Endodermal cell (in vitro differentiated cells): ENCODE results near the gene RAP1GAP2. TPM values are rescaled to one million over a fixed set of nuclear protein-coding genes. Genes with fewer than 3 reads are reported as not detected.

Experiments used
- DNase-seq: peaks from one replicate; pipeline ENCODE4 v3.0.0-alpha.2; 2017
- H3K27ac ChIP-seq: 2 replicates; pipeline ENCODE4 v1.5.1; 2013; ENCODE audit warnings: mild to moderate bottlenecking, low read depth, low read length, moderate library complexity
- H3K27me3 ChIP-seq: 2 replicates; pipeline ENCODE4 v1.6.1; 2013; ENCODE audit warnings: mild to moderate bottlenecking, low read length, moderate library complexity; ENCODE audit not compliant: insufficient read depth, control insufficient read depth, poor library complexity, severe bottlenecking
- H3K36me3 ChIP-seq: 2 replicates; pipeline ENCODE4 v1.7.0; 2013; ENCODE audit warnings: mild to moderate bottlenecking, low read length, moderate library complexity; ENCODE audit not compliant: control insufficient read depth, insufficient read depth
- H3K4me1 ChIP-seq: one replicate; pipeline ENCODE4 v1.7.0; 2013; ENCODE audit warnings: low read length; ENCODE audit not compliant: control insufficient read depth, insufficient read depth
- H3K4me3 ChIP-seq: 2 replicates; pipeline ENCODE4 v1.5.1; 2013; ENCODE audit warnings: mild to moderate bottlenecking, low read length, moderate library complexity
- H3K9ac ChIP-seq: 2 replicates; pipeline ENCODE4 v1.6.1; 2013; ENCODE audit warnings: mild to moderate bottlenecking, low read length, moderate library complexity; ENCODE audit not compliant: poor library complexity, severe bottlenecking; ENCODE audit errors: extremely low read depth
- H3K9me3 ChIP-seq: 2 replicates; pipeline ENCODE4 v1.6.1; 2013; ENCODE audit warnings: mild to moderate bottlenecking, low read length, moderate library complexity; ENCODE audit not compliant: control insufficient read depth
- H3K27ac Mint-ChIP-seq: 2 replicates; pipeline ENCODE4 v1.8.0; 2020; ENCODE audit warnings: mixed read lengths
- H3K27me3 Mint-ChIP-seq: 2 replicates; pipeline ENCODE4 v1.8.0; 2021; ENCODE audit warnings: mild to moderate bottlenecking, mixed read lengths; ENCODE audit not compliant: insufficient read depth
- H3K36me3 Mint-ChIP-seq: 2 replicates; pipeline ENCODE4 v1.8.0; 2020; ENCODE audit warnings: low read depth, mixed read lengths
- H3K4me1 Mint-ChIP-seq: 2 replicates; pipeline ENCODE4 v1.8.0; 2020; ENCODE audit warnings: mixed read lengths
- H3K4me3 Mint-ChIP-seq: 2 replicates; pipeline ENCODE4 v1.8.0; 2020; ENCODE audit warnings: mild to moderate bottlenecking, moderate library complexity, mixed read lengths
- H3K9me3 Mint-ChIP-seq: 2 replicates; pipeline ENCODE4 v1.8.0; 2020; ENCODE audit warnings: mild to moderate bottlenecking, mixed read lengths
- CTCF ChIP-seq: fragments of 200-600 bp; sonication (generic); conservative IDR thresholded peaks from 2 replicates; pipeline ENCODE4 v1.5.0; 2021; ENCODE audit warnings: antibody characterized with exemption, mild to moderate bottlenecking
- WGBS, 2 experiments: methylation state at CpG; one replicate each; pipeline versions ENCODE4 v1.1.5 to v1.1.7; 2013; ENCODE audit warnings: missing lambda C conversion rate in 2 of 2, mixed read lengths in 1 of 2; ENCODE audit not compliant: insufficient coverage in 1 of 2, insufficient read length in 1 of 2; 5-methylcytosine and 5-hydroxymethylcytosine counted together
- total RNA-seq, 2 donors: library from RNA; stranded (reverse); fragmentation: NEBNext Ultra II Directional in 1 of 2; extraction: Animal tissue kit (Norgen Biotek cat#: 25700) in 1 of 2; gene quantifications; 2 replicates in 1 of 2; 3 replicates in 1 of 2; pipeline ENCODE4 v1.2.1, GENCODE V29; 2021

Gene RAP1GAP2
- total RNA-seq, 2 donors from 2014 or later = 18.0 to 44.3 TPM

GRCh38 chr17:2844416-2844815, 48.2 kb downstream of the RAP1GAP2 start:
- peak; percentile 62 for TF ChIP-seq CTCF
- H3K27me3 Mint-ChIP-seq = peaks cover 2% of the 10 kb centered on the region
- WGBS, 2 experiments = 20 to 24% methylated on average over 5 to 6 of the region's 6 CpGs
- Histone ChIP-seq H3K4me1 (no peaks in the 10 kb centered on the region), H3K9ac (no peak overlapping the region), H3K4me3 (peak overlapping the region; percentile 15), H3K36me3 (no peaks in the 10 kb centered on the region), H3K9me3 (no peaks in the 10 kb centered on the region), H3K27ac (no peak overlapping the region), H3K27me3 (no peaks in the 10 kb centered on the region)
- no peaks in the 10 kb centered on the region for H3K9me3 Mint-ChIP-seq
- H3K36me3 Mint-ChIP-seq = no peaks in the 10 kb centered on the region
- peak overlapping the region; percentile 14 for H3K4me3 Mint-ChIP-seq
- H3K4me1 Mint-ChIP-seq = peaks cover 33% of the 10 kb centered on the region
- peak; percentile 94 for DNase-seq
- H3K27ac Mint-ChIP-seq = peak overlapping the region; percentile 95

- H3K27ac ChIP-seq = no peak overlapping the region
- H3K9me3 ChIP-seq = no peaks in the 10 kb centered on the region
- no peak for TF ChIP-seq CTCF
- H3K4me1 ChIP-seq = no peaks in the 10 kb centered on the region
- Mint-ChIP-seq H3K27ac (peak overlapping the region; percentile 58), H3K36me3 (no peaks in the 10 kb centered on the region), H3K4me1 (peaks cover 28% of the 10 kb centered on the region), H3K27me3 (peaks cover 17% of the 10 kb centered on the region), H3K9me3 (no peaks in the 10 kb centered on the region), H3K4me3 (no peak overlapping the region)
- H3K36me3 ChIP-seq = no peaks in the 10 kb centered on the region
- no peak overlapping the region for H3K4me3 ChIP-seq
- peaks cover 9% of the 10 kb centered on the region for H3K27me3 ChIP-seq
- 78 to 86% methylated on average over 13 to 16 of the region's 17 CpGs for WGBS, 2 experiments
- DNase-seq = peak; percentile 68
- H3K9ac ChIP-seq = no peak overlapping the region
These were observed 51.4 kb downstream of the RAP1GAP2 start for GRCh38 chr17:2847381-2848333.

- Histone ChIP-seq H3K27me3 (peaks cover 12% of the 10 kb centered on the region), H3K27ac (peak overlapping the region; percentile 41), H3K9me3 (no peaks in the 10 kb centered on the region), H3K4me1 (no peaks in the 10 kb centered on the region), H3K4me3 (no peak overlapping the region), H3K9ac (no peak overlapping the region), H3K36me3 (no peaks in the 10 kb centered on the region)
- H3K4me1 Mint-ChIP-seq = peaks cover 19% of the 10 kb centered on the region
- no peaks in the 10 kb centered on the region for H3K9me3 Mint-ChIP-seq
- no peak overlapping the region for H3K4me3 Mint-ChIP-seq
- no peak overlapping the region for H3K27ac Mint-ChIP-seq
- DNase-seq = peak; percentile 76
- no peak for TF ChIP-seq CTCF
- WGBS, 2 experiments = 64 to 77% methylated on average over 6 to 13 of the region's 13 CpGs
- H3K36me3 Mint-ChIP-seq = no peaks in the 10 kb centered on the region
- peaks cover 17% of the 10 kb centered on the region for H3K27me3 Mint-ChIP-seq
These were observed 53.1 kb downstream of the RAP1GAP2 start for GRCh38 chr17:2849327-2849670.
